Measurements from ENCODE around the gene LSP1. TPM values are rescaled to one million over a fixed set of nuclear protein-coding genes. Genes with fewer than 3 reads are reported as not detected.

The LSP1 gene
- total RNA-seq, 1 donor from 2014 or later, result 41.9 TPM

GRCh38 chr11:1928891-1929541, 76.1 kb downstream of the LSP1 start:
- intact Hi-C loops (cut with DNase I), result no loop called here
- peak overlapping the region in 1 of 2 donors; percentile 53 for H3K27ac ChIP-seq
- H3K27me3 ChIP-seq, result no peaks in the 10 kb centered on the region
- no peak overlapping the region for H3K4me3 ChIP-seq
- TF ChIP-seq CTCF (IDR thresholded peaks at IDR 0.05), result no peak
- H3K36me3 ChIP-seq, result no peaks in the 10 kb centered on the region
- DNase-seq (ENCODE audit: low spot score in 2 of 2), result no peak
- no peaks in the 10 kb centered on the region for H3K4me1 ChIP-seq
- no peaks in the 10 kb centered on the region for H3K9me3 ChIP-seq

GRCh38 chr11:1929621-1930461, 77.0 kb downstream of the LSP1 start:
- Histone ChIP-seq H3K36me3 (no peaks in the 10 kb centered on the region), H3K4me3 (no peak overlapping the region), H3K27ac (peak overlapping the region in 1 of 2 donors; percentile 53), H3K9me3 (no peaks in the 10 kb centered on the region), H3K4me1 (no peaks in the 10 kb centered on the region), H3K27me3 (no peaks in the 10 kb centered on the region)
- no peak for TF ChIP-seq CTCF (IDR thresholded peaks at IDR 0.05)
- no peak for DNase-seq (ENCODE audit: low spot score in 2 of 2)
- intact Hi-C loops (cut with DNase I), result no loop called here

- H3K36me3 ChIP-seq, result no peaks in the 10 kb centered on the region
- no peaks in the 10 kb centered on the region for H3K9me3 ChIP-seq
- no peak for DNase-seq (ENCODE audit: low spot score in 2 of 2)
- no peaks in the 10 kb centered on the region for H3K4me1 ChIP-seq
- intact Hi-C loops (cut with DNase I), result no loop called here
- no peaks in the 10 kb centered on the region for H3K27me3 ChIP-seq
- no peak overlapping the region for H3K4me3 ChIP-seq
- no peak for TF ChIP-seq CTCF (IDR thresholded peaks at IDR 0.05)
- H3K27ac ChIP-seq, result no peak overlapping the region
Observed at GRCh38 chr11:1930462-1930830, 77.6 kb downstream of the LSP1 start.

GRCh38 chr11:1931341-1932104, 78.6 kb downstream of the LSP1 start:
- Histone ChIP-seq H3K4me3 (no peak overlapping the region), H3K36me3 (no peaks in the 10 kb centered on the region), H3K4me1 (no peaks in the 10 kb centered on the region), H3K9me3 (no peaks in the 10 kb centered on the region), H3K27me3 (no peaks in the 10 kb centered on the region), H3K27ac (peak overlapping the region in 1 of 2 donors; percentile 53)
- TF ChIP-seq CTCF (IDR thresholded peaks at IDR 0.05), result no peak
- DNase-seq (ENCODE audit: low spot score in 2 of 2), result no peak
- intact Hi-C loops (cut with DNase I), result no loop called here

GRCh38 chr11:1932105-1932480, 79.2 kb downstream of the LSP1 start:
- Histone ChIP-seq H3K36me3 (no peaks in the 10 kb centered on the region), H3K27ac (peak overlapping the region in 1 of 2 donors; percentile 53), H3K9me3 (no peaks in the 10 kb centered on the region), H3K27me3 (no peaks in the 10 kb centered on the region), H3K4me1 (no peaks in the 10 kb centered on the region), H3K4me3 (no peak overlapping the region)
- no peak for TF ChIP-seq CTCF (IDR thresholded peaks at IDR 0.05)
- no peak for DNase-seq (ENCODE audit: low spot score in 2 of 2)
- intact Hi-C loops (cut with DNase I), result no loop called here
